Measurements from ENCODE around the gene INPP4B.

GRCh38 chr4:142696334-142697122, 149.6 kb downstream of the INPP4B start:
- TF ChIP-seq CTCF (IDR thresholded peaks at IDR 0.05) = no peak
- no peak for TF ChIP-seq POLR2A (IDR thresholded peaks at IDR 0.05)
- no peak for TF ChIP-seq EP300 (IDR thresholded peaks at IDR 0.05)

Measured in ovary (tissue), 3 donors.